Lower lobe of right lung (tissue), 2 donors: ENCODE results near the gene PHACTR1. TPM values are rescaled to one million over a fixed set of nuclear protein-coding genes. Genes with fewer than 3 reads are reported as not detected.

Source experiments
- ATAC-seq, 2 donors: fragments of 200-7000 bp; cut with Tn5 transposase; one replicate each; pipeline ENCODE4 v1.9.1; 2020 to 2022; ENCODE audit warnings: mild to moderate bottlenecking in 2 of 2, moderate library complexity in 2 of 2
- DNase-seq: peaks from one replicate; pipeline ENCODE4 v3.0.0-alpha.2; 2020
- H3K27ac ChIP-seq: fragments of 200-600 bp; one replicate; pipeline ENCODE4 v1.8.0; 2022
- H3K27me3 ChIP-seq: fragments of 200-600 bp; one replicate; pipeline ENCODE4 v1.8.0; 2022; ENCODE audit warnings: low read depth
- H3K36me3 ChIP-seq: fragments of 200-600 bp; one replicate; pipeline ENCODE4 v1.8.0; 2022; ENCODE audit warnings: mild to moderate bottlenecking
- H3K4me1 ChIP-seq: fragments of 200-600 bp; one replicate; pipeline ENCODE4 v1.8.0; 2022
- H3K4me3 ChIP-seq: fragments of 200-600 bp; one replicate; pipeline ENCODE4 v1.8.0; 2022; ENCODE audit warnings: mild to moderate bottlenecking
- H3K9me3 ChIP-seq: fragments of 200-600 bp; one replicate; pipeline ENCODE4 v1.8.0; 2022
- intact Hi-C: fragments of 100-400 bp; cut with DNase I; formaldehyde crosslinking; loops from one replicate; pipeline ENCODE4 v1.11.0; 2022
- total RNA-seq: library from RNA; stranded (reverse); fragmentation: NEBNext Ultra II Directional; extraction: Animal tissue kit (Norgen Biotek cat#: 25700); gene quantifications from one replicate; pipeline ENCODE4 v1.2.1, GENCODE V29; 2021
- TF ChIP-seq, protein P1 (sequence below): fragments of 200-600 bp; IDR thresholded peaks from one replicate; pipeline ENCODE4 v1.8.0; 2022; ENCODE audit warnings: antibody characterized with exemption, mild to moderate bottlenecking
- donor health status: DM: no; HTN: yes; CAD: no; lungs with severe emphysema.

Gene PHACTR1
- total RNA-seq, 1 donor from 2014 or later: 91.0 TPM

- no peak overlapping the region for H3K27ac ChIP-seq
- peaks cover 16% of the 10 kb centered on the region for H3K27me3 ChIP-seq
- ATAC-seq (no peak), DNase-seq (no peak)
- H3K36me3 ChIP-seq: no peaks in the 10 kb centered on the region
- no peaks in the 10 kb centered on the region for H3K9me3 ChIP-seq
- intact Hi-C loops: no loop called here
- no peak overlapping the region for H3K4me3 ChIP-seq
- TF ChIP-seq, protein P1, sequence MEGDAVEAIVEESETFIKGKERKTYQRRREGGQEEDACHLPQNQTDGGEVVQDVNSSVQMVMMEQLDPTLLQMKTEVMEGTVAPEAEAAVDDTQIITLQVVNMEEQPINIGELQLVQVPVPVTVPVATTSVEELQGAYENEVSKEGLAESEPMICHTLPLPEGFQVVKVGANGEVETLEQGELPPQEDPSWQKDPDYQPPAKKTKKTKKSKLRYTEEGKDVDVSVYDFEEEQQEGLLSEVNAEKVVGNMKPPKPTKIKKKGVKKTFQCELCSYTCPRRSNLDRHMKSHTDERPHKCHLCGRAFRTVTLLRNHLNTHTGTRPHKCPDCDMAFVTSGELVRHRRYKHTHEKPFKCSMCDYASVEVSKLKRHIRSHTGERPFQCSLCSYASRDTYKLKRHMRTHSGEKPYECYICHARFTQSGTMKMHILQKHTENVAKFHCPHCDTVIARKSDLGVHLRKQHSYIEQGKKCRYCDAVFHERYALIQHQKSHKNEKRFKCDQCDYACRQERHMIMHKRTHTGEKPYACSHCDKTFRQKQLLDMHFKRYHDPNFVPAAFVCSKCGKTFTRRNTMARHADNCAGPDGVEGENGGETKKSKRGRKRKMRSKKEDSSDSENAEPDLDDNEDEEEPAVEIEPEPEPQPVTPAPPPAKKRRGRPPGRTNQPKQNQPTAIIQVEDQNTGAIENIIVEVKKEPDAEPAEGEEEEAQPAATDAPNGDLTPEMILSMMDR: no peak
- H3K4me1 ChIP-seq: no peaks in the 10 kb centered on the region
Measured at GRCh38 chr6:12878741-12879140, 162.2 kb downstream of the PHACTR1 start.

- Histone ChIP-seq H3K4me1 (no peaks in the 10 kb centered on the region), H3K9me3 (no peaks in the 10 kb centered on the region), H3K4me3 (no peak overlapping the region), H3K36me3 (no peaks in the 10 kb centered on the region), H3K27me3 (peaks cover 23% of the 10 kb centered on the region), H3K27ac (no peak overlapping the region)
- intact Hi-C loops: no loop called here
- TF ChIP-seq, protein P1: no peak
- DNase-seq (no peak), ATAC-seq (no peak)
Measured at GRCh38 chr6:12882761-12883290, 166.3 kb downstream of the PHACTR1 start.

GRCh38 chr6:12884983-12885382 is 168.4 kb downstream of the PHACTR1 start:
- TF ChIP-seq, protein P1: no peak
- no peak for ATAC-seq
- peaks cover 23% of the 10 kb centered on the region for H3K27me3 ChIP-seq

GRCh38 chr6:12886961-12887775 is 170.6 kb downstream of the PHACTR1 start:
- peaks cover 12% of the 10 kb centered on the region for H3K27me3 ChIP-seq
- DNase-seq (no peak), ATAC-seq (no peak)
- H3K4me3 ChIP-seq: no peak overlapping the region
- no peak overlapping the region for H3K27ac ChIP-seq
- H3K9me3 ChIP-seq: peaks cover 8% of the 10 kb centered on the region
- TF ChIP-seq, protein P1: no peak
- intact Hi-C loops: no loop called here
- H3K4me1 ChIP-seq: no peaks in the 10 kb centered on the region
- H3K36me3 ChIP-seq: no peaks in the 10 kb centered on the region

More at GRCh38 chr6:12884983-12885382, 168.4 kb downstream of the PHACTR1 start:
- H3K27ac ChIP-seq: no peak overlapping the region
- DNase-seq: no peak
- intact Hi-C loops: no loop called here
- H3K4me1 ChIP-seq: no peaks in the 10 kb centered on the region
- H3K36me3 ChIP-seq: no peaks in the 10 kb centered on the region
- H3K9me3 ChIP-seq: no peaks in the 10 kb centered on the region
- no peak overlapping the region for H3K4me3 ChIP-seq

GRCh38 chr6:12890171-12890790 is 173.7 kb downstream of the PHACTR1 start:
- Histone ChIP-seq H3K9me3 (peaks cover 8% of the 10 kb centered on the region), H3K4me1 (peaks cover 7% of the 10 kb centered on the region), H3K27ac (no peak overlapping the region), H3K36me3 (no peaks in the 10 kb centered on the region), H3K27me3 (peaks cover 4% of the 10 kb centered on the region), H3K4me3 (no peak overlapping the region)
- ATAC-seq (no peak), DNase-seq (no peak)
- intact Hi-C loops: no loop called here
- TF ChIP-seq, protein P1: peak; percentile 47
